Mucosa of stomach (tissue), 1 donor: ENCODE data around the gene WBP1L.
"Not testable (repeated sequence)": the region's sequence is repeated elsewhere in the genome, so short reads cannot be mapped to it uniquely, and the experiment has no call there.

Source experiments
- H3K27me3 ChIP-seq: one replicate; pipeline ENCODE4 v1.7.0; 2013; ENCODE audit warnings: mild to moderate bottlenecking, low read length; ENCODE audit not compliant: control insufficient read depth, insufficient read depth
- H3K36me3 ChIP-seq: one replicate; pipeline ENCODE4 v1.7.0; 2013; ENCODE audit warnings: low read length; ENCODE audit not compliant: control insufficient read depth, insufficient read depth
- H3K4me1 ChIP-seq: one replicate; pipeline ENCODE4 v1.7.0; 2013; ENCODE audit warnings: mild to moderate bottlenecking, low read length; ENCODE audit not compliant: control insufficient read depth, insufficient read depth
- H3K4me3 ChIP-seq: one replicate; pipeline ENCODE4 v1.7.0; 2013; ENCODE audit warnings: low read length
- H3K9ac ChIP-seq: one replicate; pipeline ENCODE4 v1.7.0; 2013; ENCODE audit warnings: mild to moderate bottlenecking, low read length, moderate library complexity
- H3K9me3 ChIP-seq: one replicate; pipeline ENCODE4 v1.7.0; 2013; ENCODE audit warnings: mild to moderate bottlenecking, low read length, moderate library complexity; ENCODE audit not compliant: control insufficient read depth
- donor health status: Pancreatic carcinoma.

The WBP1L gene

DNA sequence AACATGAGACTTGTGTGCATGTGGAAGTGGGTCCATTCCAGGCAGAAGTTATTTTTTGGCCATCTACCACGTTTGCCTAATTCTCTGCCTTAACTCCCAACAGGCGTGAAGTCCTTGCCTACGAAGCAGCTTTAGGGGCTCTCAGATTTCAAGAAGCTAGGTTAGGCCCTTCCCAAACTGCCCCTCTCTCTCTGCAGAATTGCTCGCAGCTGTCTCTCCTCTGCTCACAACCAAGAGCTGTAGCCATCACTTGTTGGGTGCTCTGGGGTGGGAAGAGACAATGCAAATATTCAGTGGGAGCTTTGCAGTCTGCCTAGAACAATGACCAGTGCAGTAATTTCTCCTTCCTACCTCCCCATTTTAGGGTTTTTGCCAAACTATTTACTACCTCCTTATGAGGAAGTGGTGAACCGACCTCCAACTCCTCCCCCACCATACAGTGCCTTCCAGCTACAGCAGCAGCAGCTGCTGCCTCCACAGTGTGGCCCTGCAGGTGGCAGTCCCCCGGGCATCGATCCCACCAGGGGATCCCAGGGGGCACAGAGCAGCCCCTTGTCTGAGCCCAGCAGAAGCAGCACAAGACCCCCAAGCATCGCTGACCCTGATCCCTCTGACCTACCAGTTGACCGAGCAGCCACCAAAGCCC lies 68.6 kb downstream of the WBP1L start:
- Histone ChIP-seq H3K9ac (no peak overlapping the region), H3K4me1 (peaks cover 34% of the 10 kb centered on the region), H3K4me3 (no peak overlapping the region), H3K9me3 (no peaks in the 10 kb centered on the region), H3K27me3 (no peaks in the 10 kb centered on the region), H3K36me3 (peaks cover 19% of the 10 kb centered on the region)

DNA sequence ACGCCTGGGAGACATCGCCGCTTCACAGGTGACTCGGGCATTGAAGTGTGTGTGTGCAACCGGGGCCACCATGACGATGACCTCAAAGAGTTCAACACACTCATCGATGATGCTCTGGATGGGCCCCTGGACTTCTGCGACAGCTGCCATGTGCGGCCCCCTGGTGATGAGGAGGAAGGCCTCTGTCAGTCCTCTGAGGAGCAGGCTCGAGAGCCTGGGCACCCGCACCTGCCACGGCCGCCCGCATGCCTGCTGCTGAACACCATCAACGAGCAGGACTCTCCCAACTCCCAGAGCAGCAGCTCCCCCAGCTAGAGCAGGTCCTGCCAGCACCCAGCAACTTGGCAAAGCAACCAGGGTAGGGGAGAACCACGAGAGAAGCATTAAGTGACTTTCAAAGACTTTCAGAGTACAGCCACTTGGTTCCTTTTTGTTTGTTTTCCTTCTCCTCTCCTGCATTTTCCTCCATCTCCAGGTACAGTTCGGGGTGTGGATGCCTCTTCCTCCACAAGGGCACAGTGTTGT lies 69.3 kb downstream of the WBP1L start:
- H3K4me1 ChIP-seq, result peaks cover 34% of the 10 kb centered on the region
- no peaks in the 10 kb centered on the region for H3K27me3 ChIP-seq
- H3K36me3 ChIP-seq, result peaks cover 19% of the 10 kb centered on the region
- no peak overlapping the region for H3K4me3 ChIP-seq
- no peaks in the 10 kb centered on the region for H3K9me3 ChIP-seq
- peak overlapping the region; percentile 29 for H3K9ac ChIP-seq

- peaks cover 34% of the 10 kb centered on the region for H3K4me1 ChIP-seq
- peaks cover 19% of the 10 kb centered on the region for H3K36me3 ChIP-seq
- no peaks in the 10 kb centered on the region for H3K9me3 ChIP-seq
- no peaks in the 10 kb centered on the region for H3K27me3 ChIP-seq
- H3K4me3 ChIP-seq, result no peak overlapping the region
- peak overlapping the region; percentile 45 for H3K9ac ChIP-seq
Measured at GRCh38 chr10:102813734-102814452, 70.1 kb downstream of the WBP1L start.

GRCh38 chr10:102814453-102814871 lies 70.7 kb downstream of the WBP1L start:
- Histone ChIP-seq H3K36me3 (peaks cover 19% of the 10 kb centered on the region), H3K27me3 (no peaks in the 10 kb centered on the region), H3K4me3 (no peak overlapping the region), H3K9me3 (no peaks in the 10 kb centered on the region), H3K4me1 (peaks cover 34% of the 10 kb centered on the region), H3K9ac (peak overlapping the region; percentile 45)

DNA sequence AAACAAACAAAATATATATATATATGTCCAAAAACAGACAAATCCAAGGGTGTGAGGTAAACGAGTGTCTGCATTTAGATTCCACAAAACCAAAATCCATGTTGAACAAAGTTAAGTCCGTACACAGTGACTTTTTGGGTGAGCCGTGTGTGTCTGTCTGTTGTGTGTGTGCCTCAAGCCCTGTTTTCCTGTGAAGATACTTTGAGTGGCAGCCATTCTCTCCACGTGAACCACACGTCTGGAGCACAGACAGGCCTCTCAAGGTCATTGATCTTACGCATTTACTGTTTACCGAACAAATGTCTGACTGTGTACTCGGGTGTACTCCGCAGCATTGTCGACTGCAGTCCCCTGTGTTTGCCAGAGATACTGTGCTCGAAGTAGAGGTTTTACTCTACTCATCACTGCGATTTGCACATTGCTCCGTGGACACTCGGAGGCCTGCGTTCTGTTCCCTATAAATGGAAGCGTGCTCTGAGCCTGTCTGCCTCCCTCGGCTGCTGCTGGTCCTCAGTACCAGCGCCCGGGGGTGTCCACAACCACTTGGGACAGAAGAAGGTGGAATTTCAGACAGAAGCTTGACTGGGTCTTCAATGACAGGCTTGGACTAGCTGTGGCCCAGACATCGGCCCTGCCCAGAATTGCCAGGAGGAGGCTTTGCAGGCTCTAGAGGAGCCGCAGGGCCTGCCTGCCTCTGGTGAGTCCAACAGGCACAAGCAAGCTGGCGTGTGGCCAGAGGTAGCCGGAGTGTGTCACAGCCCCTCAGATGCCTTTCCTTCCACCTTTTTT lies 71.3 kb downstream of the WBP1L start:
- Histone ChIP-seq H3K4me3 (no peak overlapping the region), H3K9ac (peak overlapping the region; percentile 45), H3K27me3 (no peaks in the 10 kb centered on the region), H3K9me3 (no peaks in the 10 kb centered on the region), H3K4me1 (peaks cover 34% of the 10 kb centered on the region), H3K36me3 (peaks cover 19% of the 10 kb centered on the region)

- Histone ChIP-seq H3K9ac (peak overlapping the region; percentile 38), H3K4me3 (no peak overlapping the region), H3K4me1 (peaks cover 34% of the 10 kb centered on the region)
Measured at GRCh38 chr10:102815790-102816549, 72.2 kb downstream of the WBP1L start.

GRCh38 chr10:102817175-102817574 lies 73.4 kb downstream of the WBP1L start:
- H3K9me3 ChIP-seq, result no peaks in the 10 kb centered on the region
- no peaks in the 10 kb centered on the region for H3K27me3 ChIP-seq
- H3K36me3 ChIP-seq, result peaks cover 10% of the 10 kb centered on the region
- H3K4me1 ChIP-seq, result peaks cover 34% of the 10 kb centered on the region
- H3K9ac ChIP-seq, result no peak overlapping the region
- H3K4me3 ChIP-seq, result no peak overlapping the region

More at GRCh38 chr10:102815790-102816549, 72.2 kb downstream of the WBP1L start:
- Histone ChIP-seq H3K36me3 (peaks cover 17% of the 10 kb centered on the region), H3K27me3 (no peaks in the 10 kb centered on the region), H3K9me3 (no peaks in the 10 kb centered on the region)

GRCh38 chr10:102819054-102819453 lies 75.3 kb downstream of the WBP1L start:
- no peaks in the 10 kb centered on the region for H3K27me3 ChIP-seq
- no peaks in the 10 kb centered on the region for H3K36me3 ChIP-seq
- H3K4me1 ChIP-seq, result peaks cover 18% of the 10 kb centered on the region
- H3K4me3 ChIP-seq, result no peak overlapping the region
- H3K9ac ChIP-seq, result no peak overlapping the region
- H3K9me3 ChIP-seq, result no peaks in the 10 kb centered on the region

DNA sequence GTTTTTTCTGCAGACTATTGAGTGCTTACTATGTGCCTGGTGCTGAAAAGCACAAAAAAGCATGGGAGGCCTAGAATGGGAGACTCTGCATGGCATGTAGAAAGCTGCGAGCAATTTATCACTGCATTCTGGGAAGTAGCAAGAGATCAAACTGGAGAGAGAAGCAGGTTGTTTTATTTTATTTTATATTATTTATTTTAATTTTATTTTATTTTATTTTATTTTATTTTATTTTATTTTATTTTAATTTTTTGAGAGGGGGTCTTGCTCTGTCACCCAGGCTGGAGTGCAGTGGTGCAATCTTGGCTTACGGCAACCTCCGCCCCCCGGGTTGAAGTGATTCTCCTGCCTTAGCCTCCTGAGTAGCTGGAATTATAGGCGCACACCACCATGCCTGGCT lies 76.3 kb downstream of the WBP1L start:
- not testable (repeated sequence) for H3K4me1 ChIP-seq, H3K9ac ChIP-seq, H3K9me3 ChIP-seq, H3K36me3 ChIP-seq, H3K4me3 ChIP-seq, H3K27me3 ChIP-seq

DNA sequence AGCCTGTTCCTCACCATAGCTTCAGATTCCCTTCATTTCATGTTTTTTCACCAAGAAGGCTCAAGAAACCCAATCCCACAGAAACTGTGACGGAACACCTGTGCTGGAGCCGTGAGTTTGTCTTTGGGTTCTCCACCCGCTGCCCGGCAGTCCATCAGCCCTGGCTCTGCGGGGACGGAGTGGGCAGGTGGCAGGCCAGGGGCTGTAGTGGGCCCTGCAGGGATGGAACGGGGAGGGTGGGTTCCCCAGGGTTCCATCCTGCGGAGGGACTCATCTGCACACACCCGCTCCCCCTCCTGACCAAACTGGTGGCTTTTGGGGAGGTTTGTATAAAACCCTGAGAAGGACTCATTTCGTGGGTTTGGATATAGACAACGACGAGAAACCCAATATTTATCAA lies 78.5 kb downstream of the WBP1L start:
- H3K9me3 ChIP-seq, result no peaks in the 10 kb centered on the region
- no peaks in the 10 kb centered on the region for H3K4me1 ChIP-seq
- H3K9ac ChIP-seq, result no peak overlapping the region
- H3K4me3 ChIP-seq, result no peak overlapping the region
- H3K36me3 ChIP-seq, result no peaks in the 10 kb centered on the region
- H3K27me3 ChIP-seq, result no peaks in the 10 kb centered on the region

GRCh38 chr10:102824664-102825063 lies 80.9 kb downstream of the WBP1L start:
- Histone ChIP-seq H3K4me1 (no peaks in the 10 kb centered on the region), H3K36me3 (no peaks in the 10 kb centered on the region), H3K27me3 (no peaks in the 10 kb centered on the region), H3K9ac (no peak overlapping the region), H3K4me3 (no peak overlapping the region), H3K9me3 (no peaks in the 10 kb centered on the region)
